Retinal pigment epithelial cell (primary cell): ENCODE results near the gene POLR1C.

Source experiments
- DNase-seq: peaks from one replicate; pipeline ENCODE4 v3.0.0-alpha.2; 2010; ENCODE audit warnings: low read depth
- H3K4me3 ChIP-seq: 2 replicates; pipeline ENCODE4 v1.5.1; 2011; ENCODE audit warnings: mild to moderate bottlenecking, low read length, control low read depth, moderate library complexity
- CTCF ChIP-seq: conservative IDR thresholded peaks from 2 replicates; pipeline ENCODE4 v1.5.1; 2011; ENCODE audit warnings: low read depth, low read length, control low read depth, inconsistent platforms

Gene POLR1C

DNA sequence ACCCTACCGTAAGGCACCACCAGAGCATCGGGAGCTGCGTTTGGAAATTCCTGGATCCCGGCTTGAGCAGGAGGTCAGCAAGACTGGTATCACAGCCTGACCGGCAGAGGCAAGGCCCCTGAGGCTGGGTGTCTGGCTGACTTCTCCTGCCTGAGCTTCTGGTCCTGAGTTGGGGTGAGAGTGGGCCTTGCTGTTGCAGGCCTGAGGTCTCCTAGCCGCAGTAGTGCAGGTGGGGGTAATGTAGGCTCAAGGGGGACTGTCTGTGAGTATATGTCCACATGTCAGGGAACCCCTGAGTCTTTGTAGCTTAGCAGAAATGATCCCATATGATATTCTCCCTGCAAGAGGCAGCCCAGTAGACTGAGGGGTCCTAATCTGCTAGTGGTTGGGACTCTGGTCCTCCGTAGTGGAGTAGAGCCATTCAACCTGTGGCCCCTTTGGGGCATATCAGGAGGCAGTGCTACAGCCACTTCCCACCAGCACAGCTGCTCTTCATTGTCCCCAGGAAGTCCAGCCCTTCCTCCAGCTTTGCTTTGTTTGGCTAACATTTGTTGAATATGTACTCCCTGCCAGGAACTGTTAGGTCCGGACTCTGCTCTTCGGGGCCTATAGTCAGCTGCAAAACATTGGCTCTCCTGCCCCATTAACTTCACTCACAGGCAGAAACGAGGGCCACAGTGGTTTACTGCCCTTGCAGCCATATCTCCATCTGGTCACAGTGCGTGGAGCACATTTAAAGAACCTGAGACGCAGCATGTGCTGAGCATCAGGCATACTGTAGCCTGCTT, 17.7 kb upstream of the POLR1C start:
- no peak for DNase-seq
- no peak overlapping the region for H3K4me3 ChIP-seq
- no peak for TF ChIP-seq CTCF

GRCh38 chr6:43500921-43501320, 16.0 kb upstream of the POLR1C start:
- DNase-seq: no peak
- no peak overlapping the region for H3K4me3 ChIP-seq
- TF ChIP-seq CTCF: no peak

DNA sequence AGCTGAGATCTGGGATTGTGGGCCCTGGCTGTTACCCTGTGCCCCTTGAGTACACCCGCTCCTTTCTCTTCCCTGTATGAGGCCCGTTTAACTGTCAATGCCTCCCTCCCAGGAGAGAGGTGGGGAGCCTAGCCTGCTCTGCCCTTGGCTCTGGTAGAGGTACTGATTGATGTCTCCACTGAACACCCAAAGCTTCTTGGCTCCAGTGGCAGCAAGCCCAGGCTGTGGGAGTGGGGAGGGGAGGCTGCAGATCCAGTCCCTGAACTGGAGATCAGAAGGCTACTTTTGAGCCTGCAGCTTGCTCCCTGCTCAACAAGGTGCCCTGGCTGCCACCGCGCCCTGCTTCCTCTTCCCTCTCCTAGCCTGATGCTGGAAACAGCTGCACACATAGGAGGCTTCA, 14.2 kb upstream of the POLR1C start:
- DNase-seq: no peak
- TF ChIP-seq CTCF: no peak
- H3K4me3 ChIP-seq: no peak overlapping the region

DNA sequence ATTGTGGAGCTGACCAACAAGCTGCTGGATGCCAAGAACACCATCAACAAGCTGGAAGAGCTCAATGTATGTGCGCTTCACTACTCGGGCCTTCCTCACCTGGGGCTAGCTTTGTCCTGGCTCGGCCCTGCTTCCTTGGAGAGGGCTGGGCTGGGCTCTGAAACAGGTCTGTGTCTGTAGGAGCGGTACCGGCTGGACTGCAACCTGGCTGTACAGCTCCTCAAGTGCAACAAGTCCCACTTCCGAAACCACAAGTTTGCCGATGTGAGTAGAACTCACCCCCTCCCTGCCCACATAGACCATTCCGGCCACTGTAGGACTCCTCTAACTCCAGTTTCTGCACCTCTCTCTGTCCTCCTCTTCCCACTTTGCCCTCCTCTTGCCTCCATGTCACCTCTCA, 13.4 kb upstream of the POLR1C start:
- H3K4me3 ChIP-seq: no peak overlapping the region

GRCh38 chr6:43504756-43505593, 11.9 kb upstream of the POLR1C start:
- no peak for TF ChIP-seq CTCF
- H3K4me3 ChIP-seq: no peak overlapping the region
- no peak for DNase-seq

More for the DNA sequence above, 13.4 kb upstream of the POLR1C start:
- DNase-seq: no peak
- no peak for TF ChIP-seq CTCF

DNA sequence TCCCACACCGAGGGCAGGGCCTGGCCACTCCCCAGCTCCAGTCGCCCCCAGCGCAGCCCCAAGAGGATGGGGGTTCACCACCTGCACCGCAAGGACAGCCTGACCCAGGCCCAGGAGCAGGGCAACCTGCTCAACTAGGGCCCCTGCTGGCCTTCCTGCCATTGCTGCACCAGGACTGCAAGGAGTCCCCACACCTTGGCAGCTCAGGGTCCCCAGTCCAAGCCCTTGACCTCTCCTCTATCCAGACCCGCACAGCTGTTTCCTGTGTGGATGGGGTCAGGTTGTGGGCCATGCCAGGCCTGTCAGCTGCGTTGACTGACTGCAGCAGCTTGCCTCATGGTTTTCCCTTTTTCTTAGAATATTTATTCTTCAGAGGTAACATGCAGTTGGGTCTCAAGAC, 11.2 kb upstream of the POLR1C start:
- no peak for TF ChIP-seq CTCF
- DNase-seq: no peak
- no peak overlapping the region for H3K4me3 ChIP-seq
